Measurements from ENCODE around the gene ID4.

Gene ID4

GRCh38 chr6:19845266-19846041 is 8.3 kb downstream of the ID4 start:
- no peak for TF ChIP-seq CTCF (IDR thresholded peaks at IDR 0.05; ENCODE audit: low read depth, low read length)
- peak; percentile 16 for DNase-seq (ENCODE audit: low read depth, low spot score)
- no peak overlapping the region for H3K4me3 ChIP-seq (ENCODE audit: low read depth, low read length)
- in situ Hi-C loops (cut with HindIII; ENCODE audit: low sequenced_read_pairs), result no loop called here

GRCh38 chr6:19848465-19849029 is 11.4 kb downstream of the ID4 start:
- no peak for TF ChIP-seq CTCF (IDR thresholded peaks at IDR 0.05; ENCODE audit: low read depth, low read length)
- in situ Hi-C loops (cut with HindIII; ENCODE audit: low sequenced_read_pairs), result no loop called here
- DNase-seq (ENCODE audit: low read depth, low spot score), result no peak
- H3K4me3 ChIP-seq (ENCODE audit: low read depth, low read length), result no peak overlapping the region

- no peak for TF ChIP-seq CTCF (IDR thresholded peaks at IDR 0.05; ENCODE audit: low read depth, low read length)
- DNase-seq (ENCODE audit: low read depth, low spot score), result no peak
- no peak overlapping the region for H3K4me3 ChIP-seq (ENCODE audit: low read depth, low read length)
- in situ Hi-C loops (cut with HindIII; ENCODE audit: low sequenced_read_pairs), result no loop called here
Observed at GRCh38 chr6:19849196-19849595, 12.0 kb downstream of the ID4 start.

- DNase-seq (ENCODE audit: low read depth, low spot score), result no peak
Observed at GRCh38 chr6:19849755-19850154, 12.6 kb downstream of the ID4 start.

GRCh38 chr6:19851241-19852089 is 14.3 kb downstream of the ID4 start:
- H3K4me3 ChIP-seq (ENCODE audit: low read depth, low read length), result no peak overlapping the region
- TF ChIP-seq CTCF (IDR thresholded peaks at IDR 0.05; ENCODE audit: low read depth, low read length), result peak; percentile 94
- peak; percentile 79 for DNase-seq (ENCODE audit: low read depth, low spot score)
- in situ Hi-C loops (cut with HindIII; ENCODE audit: low sequenced_read_pairs), result no loop called here

More at GRCh38 chr6:19849755-19850154, 12.6 kb downstream of the ID4 start:
- in situ Hi-C loops (cut with HindIII; ENCODE audit: low sequenced_read_pairs), result no loop called here
- TF ChIP-seq CTCF (IDR thresholded peaks at IDR 0.05; ENCODE audit: low read depth, low read length), result no peak
- no peak overlapping the region for H3K4me3 ChIP-seq (ENCODE audit: low read depth, low read length)

GRCh38 chr6:19852090-19852457 is 14.9 kb downstream of the ID4 start:
- in situ Hi-C loops (cut with HindIII; ENCODE audit: low sequenced_read_pairs), result no loop called here
- no peak overlapping the region for H3K4me3 ChIP-seq (ENCODE audit: low read depth, low read length)
- DNase-seq (ENCODE audit: low read depth, low spot score), result no peak

More at GRCh38 chr6:19852090-19852457, 14.9 kb downstream of the ID4 start:
- TF ChIP-seq CTCF (IDR thresholded peaks at IDR 0.05; ENCODE audit: low read depth, low read length), result no peak

Measured in astrocyte of the spinal cord (primary cell).